Head of caudate nucleus (tissue), 42 donors: ENCODE measurements around the gene DHRS2.
A peak's percentile ranks its signal among the peaks of the same experiment; 100 is the strongest.
"Not testable (repeated sequence)": the region's sequence is repeated elsewhere in the genome, so short reads cannot be mapped to it uniquely, and the experiment has no call there.

Experiments used
- DNase-seq, 42 donors: peaks; one replicate each; pipeline versions ENCODE4 v3.0.0 to v3.0.0-alpha.2; 2020 to 2021; ENCODE audit warnings: mixed read lengths in 7 of 42
- intact Hi-C: fragments of 100-400 bp; cut with DNase I; formaldehyde crosslinking; loops from one replicate; pipeline ENCODE4 v1.15.0; 2022

DHRS2 gene

DNA sequence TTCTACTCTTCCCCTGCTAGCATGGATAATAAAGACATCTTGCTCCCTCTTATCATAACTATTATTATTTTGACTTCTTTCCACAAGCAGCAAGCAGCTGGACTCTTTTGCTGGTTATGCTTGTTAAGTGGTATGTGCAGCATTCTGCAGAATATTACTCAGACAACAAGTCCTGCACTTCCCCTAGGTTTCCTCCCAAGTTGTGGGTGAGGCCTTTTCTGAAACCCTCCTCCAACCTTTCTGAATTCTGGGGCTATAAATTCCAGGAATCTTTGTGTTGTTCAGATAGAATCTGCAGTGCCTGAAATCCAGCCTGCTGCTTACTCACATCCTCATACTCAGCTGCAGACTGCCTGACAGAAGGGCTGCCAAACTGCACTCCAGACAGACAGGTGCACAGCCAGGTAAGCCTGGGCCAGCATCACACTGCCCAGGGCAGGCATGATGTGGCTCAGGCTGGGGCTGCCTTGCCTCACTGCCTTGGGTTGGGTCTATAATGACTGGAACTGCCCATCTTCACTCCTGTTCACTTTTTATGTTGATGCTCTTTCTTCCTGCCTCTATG, 6.2 kb upstream of the DHRS2 start:
- no peak for DNase-seq
- intact Hi-C loops = loop anchor here (10.0 kb wide), 1 partner anchor 305 kb away; no protein-coding TSS in a partner anchor

DNA sequence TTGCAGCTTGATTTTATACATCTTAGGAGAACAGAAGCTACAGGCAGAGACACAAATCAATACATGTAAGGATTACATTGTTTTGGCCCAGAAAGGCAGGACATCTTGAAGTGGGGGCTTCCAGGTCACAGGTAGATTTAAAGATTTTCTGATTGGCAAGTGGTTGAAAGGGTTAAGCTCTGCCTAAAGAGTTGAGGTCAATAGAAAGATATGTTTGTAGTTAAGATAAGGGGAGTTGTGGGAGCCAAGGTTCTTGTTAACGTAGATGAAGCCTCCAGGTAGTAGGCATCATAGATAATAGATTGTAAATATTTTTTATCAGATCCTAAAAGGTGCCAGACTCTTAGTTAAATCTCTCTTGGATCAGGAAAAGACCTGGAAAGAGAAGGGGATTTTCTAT, 5.5 kb upstream of the DHRS2 start:
- intact Hi-C loops = loop anchor here (10.0 kb wide), 1 partner anchor 304 kb away; no protein-coding TSS in a partner anchor
- DNase-seq = no peak

DNA sequence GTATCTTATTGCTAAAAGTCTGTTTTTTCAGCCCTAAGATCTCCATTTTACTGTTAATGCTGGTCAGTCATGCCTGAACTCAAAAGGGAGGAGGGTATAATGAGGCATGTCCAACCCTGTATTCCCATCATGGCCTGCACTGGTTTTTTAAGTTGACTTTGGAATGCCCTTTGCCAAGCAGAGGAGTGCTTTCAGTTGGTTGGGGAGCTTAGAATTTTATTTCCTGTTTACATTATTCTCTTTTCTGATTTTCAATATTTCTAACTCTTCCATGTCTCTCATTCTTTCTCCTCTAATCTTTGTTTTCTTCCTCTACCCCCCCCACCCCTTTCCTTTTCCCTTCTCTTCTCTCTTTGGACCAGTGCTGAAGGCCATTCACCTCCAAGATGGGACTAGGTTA, 4.9 kb upstream of the DHRS2 start:
- DNase-seq = no peak
- intact Hi-C loops = loop anchor here (10.0 kb wide), 1 partner anchor 304 kb away; no protein-coding TSS in a partner anchor

DNA sequence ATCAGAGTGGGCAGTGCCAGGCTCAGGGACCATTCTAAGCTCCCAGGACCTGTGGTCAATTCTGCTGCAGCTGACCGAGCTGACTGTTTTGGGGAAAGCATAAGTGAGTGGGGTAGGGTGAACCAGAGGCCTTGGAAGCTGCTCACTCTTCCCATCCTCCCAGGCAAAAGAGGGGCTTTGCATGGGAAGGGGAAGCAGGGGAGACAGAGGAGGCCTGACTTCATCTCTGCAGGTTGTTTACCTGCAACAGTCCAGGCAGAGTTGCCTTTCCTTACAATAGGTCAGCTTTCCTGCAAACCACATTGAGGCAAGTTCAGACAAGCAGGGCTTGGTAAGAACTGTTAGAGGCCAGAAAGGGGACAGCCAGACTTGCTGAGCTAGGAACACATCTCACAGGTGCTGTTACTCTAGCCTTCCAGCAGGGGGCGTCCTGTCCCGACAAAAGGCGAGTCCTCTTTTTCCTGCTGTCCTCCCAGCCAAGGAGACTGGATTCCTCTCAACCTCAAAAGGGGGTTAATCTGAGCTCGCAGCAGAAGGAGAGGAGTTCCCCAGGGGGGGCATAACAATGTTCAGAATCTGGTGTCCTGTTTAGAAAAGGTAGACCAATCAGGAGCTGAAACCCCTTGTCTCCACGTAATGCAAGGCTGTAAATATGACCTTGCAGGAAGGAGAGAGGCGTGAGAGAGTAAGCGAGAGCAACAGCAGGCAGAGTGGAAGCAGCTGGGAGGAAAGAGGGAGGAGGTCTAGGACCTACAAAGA, 4.3 kb upstream of the DHRS2 start:
- peak; percentile 34 to 92 (median 85) for DNase-seq
- intact Hi-C loops = loop anchor here (10.0 kb wide), 1 partner anchor 303 kb away; no protein-coding TSS in a partner anchor

DNA sequence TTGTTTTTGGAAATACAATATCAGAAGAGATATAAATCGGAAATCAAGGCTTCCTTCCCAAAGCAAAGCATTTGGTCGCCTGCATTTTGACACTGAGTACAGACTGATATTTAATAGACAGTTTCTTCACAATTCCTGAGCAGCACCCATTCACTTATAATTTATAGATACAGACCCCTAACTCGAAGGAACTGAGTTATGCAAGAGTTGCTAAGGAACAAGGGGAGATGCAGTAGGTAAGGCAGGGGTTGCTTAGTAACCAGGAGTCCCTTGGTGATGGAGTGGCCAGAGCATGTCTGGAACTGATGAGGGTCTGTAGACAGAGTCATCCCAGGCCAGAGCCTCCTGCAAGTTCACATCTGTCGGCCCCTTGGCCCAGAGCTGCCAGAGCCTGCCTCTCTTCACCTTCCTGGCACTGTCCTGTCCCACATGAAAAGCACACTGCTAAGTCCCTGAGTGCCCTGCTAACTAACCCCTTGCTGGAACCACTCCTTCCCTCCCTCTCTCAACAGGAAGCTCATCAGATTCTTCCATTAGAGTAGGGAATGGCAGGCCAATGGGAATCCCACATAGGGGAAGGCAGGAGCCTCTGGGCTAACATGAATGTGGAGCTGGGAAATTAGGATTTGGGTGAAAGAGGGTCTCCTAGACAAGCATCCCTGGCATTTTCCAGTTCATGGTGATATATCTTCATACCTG, 3.6 kb upstream of the DHRS2 start:
- no peak for DNase-seq
- intact Hi-C loops = loop anchor here (10.0 kb wide), 1 partner anchor 302 kb away; no protein-coding TSS in a partner anchor

DNA sequence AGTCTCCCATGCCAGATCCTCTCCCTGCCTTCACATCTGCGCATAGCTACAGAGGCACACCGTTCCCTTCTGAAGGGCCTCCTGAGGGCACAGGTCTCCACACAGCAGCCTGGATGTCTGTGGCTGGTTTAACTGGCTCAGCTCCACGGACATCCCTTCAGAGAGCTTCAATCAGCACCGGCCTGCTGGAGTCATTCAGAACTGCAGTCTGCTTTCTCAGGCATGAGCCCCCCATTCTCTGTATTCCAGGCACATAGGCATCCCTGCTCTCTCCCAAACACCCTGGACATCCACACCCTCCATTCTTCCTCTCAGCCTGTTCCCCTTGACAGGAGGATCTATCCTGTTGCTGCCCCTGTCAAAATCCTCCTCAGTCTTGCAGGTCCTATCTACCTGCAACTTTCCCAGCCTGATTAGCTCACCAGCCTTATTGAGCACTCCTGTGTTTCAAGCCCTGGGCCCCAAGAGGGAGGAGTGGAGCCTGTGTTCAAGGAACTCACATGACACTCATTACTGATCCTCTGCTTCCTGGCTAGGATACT, 2.9 kb upstream of the DHRS2 start:
- intact Hi-C loops = loop anchor here (10.0 kb wide), 1 partner anchor 302 kb away; no protein-coding TSS in a partner anchor
- no peak for DNase-seq

DNA sequence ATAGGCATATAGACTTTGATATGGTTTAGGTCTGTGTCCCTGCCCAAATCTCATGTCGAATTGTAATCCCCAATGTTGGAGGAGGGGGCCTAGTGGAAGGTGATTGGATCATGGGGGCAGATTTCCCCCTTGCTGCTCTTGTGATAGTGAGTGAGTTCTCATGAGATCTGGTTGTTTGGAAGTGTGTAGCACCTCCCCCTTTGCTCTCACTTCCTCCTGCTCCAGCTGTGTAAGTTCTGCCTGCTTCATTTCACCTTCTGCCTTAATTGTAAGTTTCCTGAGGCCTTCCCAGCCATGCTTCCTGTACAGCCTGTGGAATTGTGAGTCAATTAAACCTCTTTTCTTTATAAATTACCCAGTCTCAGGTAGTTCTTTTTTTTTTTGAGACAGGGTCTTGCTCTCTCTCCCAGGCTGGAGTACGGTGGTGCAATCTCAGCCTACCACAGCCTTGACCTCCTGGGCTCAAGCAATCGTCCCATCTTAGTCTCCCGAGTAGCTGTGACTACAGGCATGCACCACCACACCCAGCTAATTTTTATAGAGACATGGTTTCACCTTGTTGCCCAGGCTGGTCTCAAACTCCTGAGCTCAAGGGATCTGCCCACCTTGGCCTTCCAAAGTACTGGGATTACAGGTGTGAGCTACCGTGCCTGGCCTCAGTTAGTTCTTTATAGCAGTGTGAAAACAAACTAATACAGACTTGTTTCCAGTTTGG, 1.3 kb upstream of the DHRS2 start:
- DNase-seq = not testable (repeated sequence)
- intact Hi-C loops = loop anchor here (10.0 kb wide), 1 partner anchor 300 kb away; no protein-coding TSS in a partner anchor

DNA sequence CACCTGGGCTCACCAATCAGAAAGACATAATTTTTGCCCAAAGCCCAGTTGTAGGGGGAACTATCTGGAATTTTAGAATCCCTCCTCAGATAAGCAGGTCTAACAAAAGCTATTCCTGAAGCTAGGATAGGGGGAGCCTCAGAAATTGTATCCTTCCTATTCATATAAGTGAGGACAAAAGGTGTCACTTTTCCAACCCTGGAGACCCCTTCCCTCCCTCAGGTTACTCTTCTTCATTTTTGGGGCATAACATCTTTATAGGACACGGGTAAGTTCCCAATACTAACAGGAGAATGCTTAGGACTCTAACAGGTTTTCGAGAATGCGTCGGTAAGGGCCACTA, 1.1 kb downstream of the DHRS2 start:
- intact Hi-C loops = loop anchor here (10.0 kb wide), 1 partner anchor 298 kb away; no protein-coding TSS in a partner anchor

DNA sequence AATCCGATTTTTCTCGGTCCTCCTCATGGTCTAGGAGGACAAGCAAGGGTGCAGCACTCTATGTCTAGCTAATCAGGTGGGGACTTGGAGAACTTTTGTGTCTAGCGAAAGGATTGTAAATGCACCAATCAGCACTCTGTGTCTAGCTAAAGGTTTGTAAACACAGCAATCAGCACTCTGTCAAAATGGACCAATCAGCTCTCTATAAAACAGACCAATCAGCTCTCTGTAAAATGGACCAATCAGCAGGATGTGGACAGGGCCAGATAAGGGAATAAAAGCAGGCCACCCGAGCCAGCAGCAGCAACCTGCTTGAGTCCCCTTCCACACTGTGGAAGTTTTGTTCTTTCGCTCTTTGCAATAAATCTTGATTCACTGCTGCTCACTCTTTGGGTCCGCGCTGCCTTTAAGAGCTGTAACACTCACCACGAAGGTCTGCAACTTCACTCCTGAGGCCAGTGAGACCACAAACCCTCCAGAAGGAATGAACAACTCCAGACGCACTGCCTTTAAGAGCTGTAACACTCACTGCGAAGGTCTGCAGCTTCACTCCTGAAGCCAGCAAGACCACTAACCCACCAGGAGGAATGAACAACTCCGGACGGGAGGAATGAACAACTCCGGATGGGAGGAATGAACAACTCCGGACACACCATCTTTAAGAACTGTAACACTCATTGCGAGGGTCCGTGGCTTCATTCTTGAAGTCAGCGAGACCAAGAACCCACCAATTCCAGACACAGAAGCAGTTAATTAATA, 1.7 kb downstream of the DHRS2 start:
- intact Hi-C loops = loop anchor here (10.0 kb wide), 1 partner anchor 297 kb away; no protein-coding TSS in a partner anchor
- not testable (repeated sequence) for DNase-seq

More for the DNA sequence above, 1.1 kb downstream of the DHRS2 start:
- DNase-seq = not testable (repeated sequence)

DNA sequence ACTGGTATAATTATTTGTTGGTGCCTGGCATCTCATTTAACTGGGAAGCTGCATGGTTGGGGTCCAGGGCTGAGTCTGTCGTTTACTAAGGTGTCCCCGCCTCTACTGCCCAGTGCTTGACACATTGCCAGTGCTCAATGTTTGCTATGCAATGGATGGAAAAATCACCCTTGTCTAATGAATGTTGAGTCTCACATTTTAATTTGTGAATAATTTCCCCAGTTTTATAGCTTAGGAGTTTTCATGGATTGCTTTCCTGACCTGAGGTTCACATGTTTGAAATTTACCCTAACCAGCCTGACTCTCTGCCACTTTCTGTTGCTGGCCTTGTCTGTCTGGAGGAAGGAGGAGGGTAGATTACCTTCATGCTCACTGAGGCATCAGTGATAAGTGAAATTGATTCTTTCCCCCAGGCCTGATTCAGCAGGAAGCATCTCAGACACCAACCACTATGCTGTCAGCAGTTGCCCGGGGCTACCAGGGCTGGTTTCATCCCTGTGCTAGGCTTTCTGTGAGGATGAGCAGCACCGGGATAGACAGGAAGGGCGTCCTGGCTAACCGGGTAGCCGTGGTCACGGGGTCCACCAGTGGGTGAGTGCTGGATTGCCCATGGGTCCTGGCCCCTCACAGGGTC, 2.4 kb downstream of the DHRS2 start:
- intact Hi-C loops = loop anchor here (10.0 kb wide), 1 partner anchor 296 kb away; no protein-coding TSS in a partner anchor
- DNase-seq = no peak

DNA sequence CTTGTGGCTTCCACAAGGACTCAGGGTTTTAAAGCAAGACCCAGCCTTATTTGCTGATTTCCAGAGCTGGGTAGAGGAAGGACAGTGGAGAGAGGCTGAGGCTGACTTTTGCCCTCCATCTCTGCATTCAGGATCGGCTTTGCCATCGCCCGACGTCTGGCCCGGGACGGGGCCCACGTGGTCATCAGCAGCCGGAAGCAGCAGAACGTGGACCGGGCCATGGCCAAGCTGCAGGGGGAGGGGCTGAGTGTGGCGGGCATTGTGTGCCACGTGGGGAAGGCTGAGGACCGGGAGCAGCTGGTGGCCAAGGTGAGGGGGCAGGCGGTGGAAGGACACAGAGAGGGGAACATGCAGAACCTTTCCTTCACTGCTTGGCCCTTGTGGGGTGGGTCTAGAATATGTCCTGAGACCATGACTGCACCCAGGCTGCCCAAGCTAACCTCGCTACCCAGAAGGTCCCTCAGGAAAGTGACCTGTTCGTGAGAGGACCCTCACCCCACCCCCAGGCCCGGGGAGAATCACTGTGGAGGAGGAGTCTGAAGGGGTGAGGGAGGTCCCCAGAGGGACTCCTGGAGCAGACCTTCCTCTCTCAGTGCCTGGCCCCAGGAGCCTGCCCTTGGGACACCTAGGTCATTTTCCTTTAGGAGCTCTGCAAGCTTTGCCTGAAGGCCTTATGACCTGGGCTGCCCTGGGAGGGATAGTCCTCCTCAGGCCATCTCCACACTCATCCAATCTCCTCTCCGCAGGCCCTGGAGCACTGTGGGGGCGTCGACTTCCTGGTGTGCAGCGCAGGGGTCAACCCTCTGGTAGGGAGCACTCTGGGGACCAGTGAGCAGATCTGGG, 3.1 kb downstream of the DHRS2 start:
- intact Hi-C loops = loop anchor here (10.0 kb wide), 1 partner anchor 296 kb away; no protein-coding TSS in a partner anchor
- no peak for DNase-seq

DNA sequence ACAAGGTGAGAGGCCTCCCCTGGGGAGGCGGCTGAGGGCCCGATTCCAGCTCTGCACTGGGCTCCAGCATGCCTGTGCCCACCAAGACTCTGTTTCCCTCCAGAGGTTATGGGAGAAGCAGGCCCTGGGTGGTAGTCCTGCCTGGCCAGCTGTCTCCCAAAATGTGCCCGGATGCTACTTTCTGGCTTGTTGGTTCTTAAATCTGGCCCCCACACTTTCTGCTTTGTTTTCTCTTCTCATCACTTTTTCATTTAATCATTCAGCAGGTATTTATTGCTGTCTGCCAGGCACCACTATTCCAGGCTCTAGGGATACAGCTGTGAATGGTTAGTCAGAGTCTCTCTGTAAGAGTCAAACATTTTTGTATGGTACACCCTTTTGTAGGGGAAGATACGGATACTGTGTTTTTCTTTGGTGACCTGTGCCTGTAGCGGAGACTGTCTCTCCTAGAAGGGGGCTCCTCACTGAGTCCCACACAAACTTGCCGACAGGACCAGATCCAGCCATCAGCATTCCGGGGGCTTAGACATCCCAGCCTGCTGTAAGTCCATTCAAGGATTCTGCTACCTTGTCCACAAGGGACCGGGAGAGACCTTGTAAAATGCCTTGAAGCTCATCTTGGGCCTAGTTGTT, 3.8 kb downstream of the DHRS2 start:
- no peak for DNase-seq
- intact Hi-C loops = loop anchor here (10.0 kb wide), 1 partner anchor 295 kb away; no protein-coding TSS in a partner anchor

DNA sequence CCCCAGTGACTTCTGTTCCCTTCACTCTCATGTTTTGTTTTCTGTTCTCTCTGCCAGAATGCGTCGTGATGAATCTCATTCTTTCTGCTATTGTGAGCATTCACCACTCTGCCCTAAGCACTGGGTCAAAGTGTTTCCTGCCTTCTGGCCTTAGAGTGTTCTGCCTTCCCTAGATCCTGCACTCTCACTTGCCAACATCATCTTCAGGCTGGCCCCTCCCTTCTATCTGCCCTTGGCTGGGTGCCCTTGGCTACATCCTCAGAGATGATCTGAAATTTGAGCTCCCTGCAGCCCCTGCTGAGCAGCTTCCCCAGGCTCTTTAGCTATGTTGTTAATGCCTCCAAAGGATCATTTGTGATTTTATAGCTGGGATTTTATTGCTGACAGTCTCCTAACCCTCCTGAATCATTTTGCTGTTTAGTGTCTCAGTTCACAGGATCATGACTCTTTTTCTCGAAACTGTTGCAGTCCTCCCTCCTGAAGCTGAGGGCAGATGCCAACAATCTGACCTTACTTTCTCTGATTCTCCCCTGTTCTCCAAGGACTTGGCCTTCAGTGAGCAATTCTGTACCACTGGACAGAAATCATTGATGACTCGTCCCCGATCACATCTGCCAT, 4.5 kb downstream of the DHRS2 start:
- DNase-seq = peak in 1 of 42 donors; percentile 12

DNA sequence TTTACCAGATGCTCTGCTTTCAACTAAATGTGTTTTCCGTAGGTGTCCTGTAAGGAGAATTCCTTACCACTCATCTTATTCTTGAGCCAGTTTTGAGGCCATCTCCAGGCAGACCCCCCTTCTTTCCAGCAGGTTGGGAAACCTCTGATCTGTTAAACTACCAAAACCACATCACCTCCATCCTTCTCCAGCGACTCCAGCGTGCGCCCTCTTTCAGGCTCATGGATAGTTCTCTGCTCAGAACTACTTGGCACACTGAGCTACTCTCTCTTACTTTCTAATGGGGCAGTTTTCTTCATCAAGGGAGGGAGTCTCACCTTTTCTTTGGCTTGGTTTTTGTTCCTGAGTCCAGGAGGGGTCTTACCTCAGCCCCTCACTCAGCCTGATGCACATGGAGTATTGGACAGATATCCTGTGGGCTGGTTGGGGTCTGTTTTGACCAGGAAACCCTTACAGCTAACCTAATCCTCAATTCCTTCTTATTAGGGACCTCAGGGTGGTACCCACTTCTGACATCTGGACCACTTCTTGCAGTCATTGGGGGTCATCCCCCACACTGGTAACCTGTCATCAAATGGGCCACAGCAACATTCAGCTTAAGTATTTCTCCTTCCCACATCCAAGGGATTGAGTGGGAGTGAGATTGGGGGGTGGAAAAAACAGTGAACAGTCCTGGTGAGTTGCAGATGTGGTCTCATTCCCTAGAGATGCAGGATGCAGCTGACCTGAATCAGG, 5.2 kb downstream of the DHRS2 start:
- DNase-seq = no peak
- intact Hi-C loops = no loop called here

More for the DNA sequence above, 4.5 kb downstream of the DHRS2 start:
- intact Hi-C loops = no loop called here
